ENCODE data around the gene RNU6-8.

RNU6-8 gene

DNA sequence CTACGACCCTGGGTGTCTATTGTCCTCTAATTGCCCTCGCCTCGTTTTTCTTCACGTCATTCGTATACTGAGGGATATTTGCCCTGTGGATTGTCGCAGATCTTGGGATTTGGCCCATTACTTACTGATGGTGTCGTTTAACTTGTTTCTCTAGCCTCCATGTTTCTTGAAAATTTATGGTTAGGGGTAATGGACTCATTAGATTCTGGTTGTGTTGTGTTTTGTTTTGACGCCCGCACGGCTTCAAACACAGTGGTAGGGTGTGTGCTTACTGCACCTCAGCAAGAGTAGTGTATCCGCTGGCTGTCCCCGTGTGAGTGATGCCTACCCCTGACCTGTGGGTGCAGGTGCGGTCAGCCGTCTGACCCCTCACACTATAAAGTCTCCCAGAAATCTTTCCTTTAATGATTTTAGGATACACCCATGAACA is 874 bp upstream of the RNU6-8 start:
- peak; percentile 54 for DNase-seq (ENCODE audit: low spot score)

GRCh38 chr14:32202491-32202997 is 525 bp downstream of the RNU6-8 start:
- DNase-seq (ENCODE audit: low spot score): no peak

GRCh38 chr14:32201816-32202490 is 1.1 kb downstream of the RNU6-8 start, which contains the start of gene RNU6-7:
TSS of gene RNU6-7 (plus strand) at chr14:32202045.
- peak; percentile 73 for DNase-seq (ENCODE audit: low spot score)

- DNase-seq (ENCODE audit: low spot score): peak; percentile 94
Observed at GRCh38 chr14:32201193-32201815, 1.8 kb downstream of the RNU6-8 start.

DNA sequence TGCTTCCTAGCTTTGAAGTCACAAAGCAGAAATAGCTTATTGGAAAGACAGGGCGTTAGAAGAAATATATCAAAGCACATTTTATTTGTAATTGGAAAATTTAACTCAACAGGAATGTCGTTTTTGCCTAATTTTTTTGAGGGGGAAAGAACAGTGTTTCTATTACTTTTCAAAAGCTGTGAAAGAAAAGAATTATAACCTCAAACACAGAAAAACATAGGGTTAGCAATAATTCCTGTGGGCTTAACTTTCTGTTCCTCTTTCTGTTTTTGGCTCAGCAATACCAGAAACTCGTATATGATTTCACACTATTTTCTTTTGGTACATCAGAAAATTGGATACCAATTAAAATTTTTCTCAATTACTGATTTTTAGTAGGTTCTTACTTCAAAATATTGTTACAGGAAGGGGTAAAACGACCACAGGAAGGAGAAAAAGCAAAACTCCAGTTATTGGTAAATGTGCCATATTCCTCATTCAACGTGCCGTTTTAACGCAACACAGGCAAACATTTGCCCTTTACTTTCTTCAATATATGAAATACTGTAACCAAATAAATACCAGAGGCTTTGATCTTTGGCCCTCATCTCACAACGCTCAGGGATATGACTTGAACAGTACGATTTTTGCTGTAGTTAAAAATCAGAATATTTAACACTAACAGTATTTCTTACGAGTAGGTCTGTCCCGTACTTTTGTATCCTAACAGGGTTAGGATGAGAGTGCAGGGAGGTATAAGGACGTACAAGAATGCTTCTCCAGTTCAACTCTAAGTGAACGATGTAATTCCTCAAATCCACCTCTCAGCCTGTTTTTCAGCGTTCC is 2.5 kb downstream of the RNU6-8 start:
- DNase-seq (ENCODE audit: low spot score): no peak

DNA sequence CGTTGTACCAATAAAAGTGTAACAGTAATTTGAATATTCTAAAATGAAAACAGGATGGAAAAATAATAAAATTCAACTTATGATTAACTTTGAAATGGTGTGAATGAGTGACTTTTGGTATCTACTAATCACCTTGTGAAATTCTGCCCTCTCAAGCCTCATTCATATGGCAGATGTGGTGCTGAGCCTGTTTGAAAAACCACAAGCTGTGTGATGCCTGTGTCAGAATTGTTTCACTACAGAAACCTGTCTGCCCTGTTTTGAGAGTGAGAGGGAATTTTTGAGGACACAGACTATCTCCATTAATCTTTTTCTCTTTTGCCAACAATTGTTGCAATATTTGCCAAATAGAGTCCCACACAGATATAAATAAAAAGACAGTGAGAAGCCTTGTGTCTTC is 5.2 kb downstream of the RNU6-8 start:
- no peak for DNase-seq (ENCODE audit: low spot score)

GRCh38 chr14:32195636-32196035 is 7.4 kb downstream of the RNU6-8 start:
- no peak for DNase-seq (ENCODE audit: low spot score)

GRCh38 chr14:32193532-32193931 is 9.5 kb downstream of the RNU6-8 start:
- no peak for DNase-seq (ENCODE audit: low spot score)

GRCh38 chr14:32192712-32193373 is 10.2 kb downstream of the RNU6-8 start:
- no peak for DNase-seq (ENCODE audit: low spot score)

DNA sequence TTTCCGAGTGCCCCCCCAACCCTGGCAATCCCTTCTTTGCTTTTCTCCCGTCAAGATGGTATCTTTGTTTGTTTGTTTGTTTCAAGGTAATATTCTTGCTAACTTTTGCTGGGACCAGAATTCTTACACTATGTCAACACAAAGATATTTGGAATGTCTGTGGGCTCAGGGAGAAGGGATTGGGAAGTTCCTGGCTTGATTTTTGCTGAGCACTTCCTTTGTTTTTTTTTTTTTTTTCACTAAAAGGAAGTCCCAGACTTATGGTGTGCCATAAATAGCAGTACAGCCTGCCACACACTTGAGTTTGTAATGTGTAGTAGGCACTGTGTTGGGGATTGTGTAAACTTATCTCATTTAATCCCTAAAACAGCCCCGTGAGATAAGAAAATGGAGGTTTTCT is 12.4 kb downstream of the RNU6-8 start:
- DNase-seq (ENCODE audit: low spot score): no peak

DNA sequence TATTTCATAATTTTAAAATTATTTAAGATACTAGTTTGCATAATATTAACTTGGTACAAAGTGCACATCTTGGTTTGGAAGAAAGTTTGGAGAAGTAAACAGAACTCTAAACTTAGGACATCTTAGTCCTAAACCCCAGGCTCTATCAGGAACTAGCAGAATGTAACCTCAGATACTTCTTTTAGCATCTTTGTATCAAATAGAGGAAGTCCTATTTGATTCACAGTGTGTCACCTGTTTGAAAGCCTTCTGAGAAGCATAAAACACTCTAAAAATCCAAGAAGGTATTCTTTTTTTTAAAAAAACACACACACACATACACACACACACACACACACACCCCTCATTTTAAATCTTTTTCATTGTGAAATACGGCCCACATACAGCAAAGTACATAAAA is 13.3 kb downstream of the RNU6-8 start:
- no peak for DNase-seq (ENCODE audit: low spot score)

GRCh38 chr14:32186248-32186647 is 16.8 kb downstream of the RNU6-8 start:
- no peak for DNase-seq (ENCODE audit: low spot score)

DNA sequence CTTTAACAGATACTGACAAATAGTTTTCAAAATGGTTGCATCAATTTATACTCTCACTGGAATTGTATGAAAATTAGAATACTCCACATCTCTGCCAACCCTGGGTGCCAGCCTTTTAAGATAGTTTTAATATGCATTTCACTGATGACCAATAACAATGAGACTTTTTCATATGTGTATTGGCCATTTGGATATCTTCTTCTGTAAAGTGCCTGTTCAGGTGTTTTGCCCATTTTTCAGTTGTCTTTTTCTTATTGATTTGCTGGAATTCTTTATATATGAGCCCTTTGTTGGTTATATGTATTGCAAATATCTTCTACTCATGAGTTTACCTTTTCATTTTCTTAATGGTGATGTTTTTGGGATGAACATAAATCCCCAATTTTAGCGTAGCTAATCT is 18.0 kb downstream of the RNU6-8 start:
- no peak for DNase-seq (ENCODE audit: low spot score)

- DNase-seq (ENCODE audit: low spot score): no peak
Observed at GRCh38 chr14:32183151-32184058, 19.7 kb downstream of the RNU6-8 start.

GRCh38 chr14:32171469-32171868 is 31.6 kb downstream of the RNU6-8 start:
- no peak for DNase-seq (ENCODE audit: low spot score)

DNA sequence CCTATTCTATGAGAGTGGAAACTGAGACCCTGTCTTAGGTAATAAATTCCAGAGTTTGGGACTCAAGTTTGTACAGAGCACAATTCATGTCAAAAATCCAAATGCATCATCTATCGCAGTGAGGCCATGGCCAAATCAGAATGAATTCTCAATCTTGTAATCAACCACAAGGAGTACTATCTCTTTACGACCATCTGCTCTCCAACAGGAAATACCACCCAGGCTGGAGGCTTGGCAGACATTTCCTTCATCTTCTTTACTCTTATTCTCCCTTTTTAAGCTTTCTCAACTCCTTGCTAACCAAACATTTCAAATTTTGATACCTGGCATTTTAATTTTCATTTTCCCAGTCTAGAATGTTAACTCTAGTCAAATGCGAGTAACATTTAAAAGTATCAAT is 33.9 kb downstream of the RNU6-8 start:
- no peak for DNase-seq (ENCODE audit: low spot score)

GRCh38 chr14:32167907-32168306 is 35.2 kb downstream of the RNU6-8 start:
- no peak for DNase-seq (ENCODE audit: low spot score)

DNA sequence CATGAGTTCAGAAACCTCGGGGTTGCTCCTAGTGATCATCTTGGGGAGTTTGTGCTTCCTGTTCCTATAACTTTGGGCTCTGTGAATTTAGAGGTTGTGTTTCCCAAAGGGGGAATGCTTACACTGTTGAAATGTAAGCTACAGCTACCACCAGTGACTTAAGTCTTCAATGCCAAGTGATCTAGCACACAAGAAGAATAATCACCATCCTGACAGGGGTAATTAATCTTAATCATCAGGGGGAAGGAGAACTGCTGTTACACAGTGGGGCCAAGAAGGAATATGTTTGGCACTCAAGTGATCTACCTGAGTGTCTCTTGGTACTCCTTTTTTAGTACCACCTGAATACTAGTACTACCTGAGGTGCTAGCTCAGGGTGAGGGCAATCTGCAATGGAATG is 36.1 kb downstream of the RNU6-8 start:
- no peak for DNase-seq (ENCODE audit: low spot score)

DNA sequence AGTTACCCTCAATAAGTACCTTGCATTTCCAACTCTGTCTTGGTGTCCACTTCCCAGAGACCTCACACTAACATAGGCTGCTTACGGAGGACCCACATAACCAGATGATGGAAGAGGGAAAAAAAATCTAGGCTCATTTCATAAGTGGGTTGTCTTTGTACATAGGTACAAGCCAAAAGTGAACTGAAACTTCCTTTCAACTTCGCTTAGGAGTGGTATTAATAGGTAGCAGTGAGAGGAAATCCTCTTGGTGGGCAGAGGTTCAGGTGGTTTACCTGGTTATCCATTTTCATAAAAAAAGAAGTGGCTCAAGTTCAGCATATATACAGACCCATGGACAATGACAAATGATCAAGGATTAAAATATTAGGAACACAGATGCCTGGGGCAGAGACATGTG is 37.0 kb downstream of the RNU6-8 start:
- no peak for DNase-seq (ENCODE audit: low spot score)

All from ecto neural progenitor cell (in vitro differentiated cells).